BJ (cell line): ENCODE measurements around the gene PRKCH. TPM values are rescaled to one million over a fixed set of nuclear protein-coding genes. Genes with fewer than 3 reads are reported as not detected.

Experiments
- CTCF ChIA-PET: fragments of 350-600 bp; formaldehyde crosslinking; extraction: SDS; loops from one replicate; lab custom pipeline; 2021; ENCODE audit warnings: antibody characterized with exemption, inconsistent platforms; lab: Yijun Ruan, JAX
- POLR2A ChIA-PET: fragments of 300-600 bp; sonication (Branson Sonifier 250); formaldehyde crosslinking; extraction: SDS; loops from one replicate; lab custom pipeline; 2021; ENCODE audit warnings: antibody characterized with exemption; lab: Charles Lee
- DNase-seq: peaks from one replicate; pipeline ENCODE4 v3.0.0-alpha.2; 2011; ENCODE audit warnings: low read depth
- H3K27me3 ChIP-seq: 2 replicates; pipeline ENCODE4 v1.6.0; 2011; ENCODE audit warnings: low read length; ENCODE audit not compliant: control insufficient read depth, insufficient read depth
- H3K36me3 ChIP-seq: 2 replicates; pipeline ENCODE4 v1.5.1; 2011; ENCODE audit warnings: low read length; ENCODE audit not compliant: control insufficient read depth, insufficient read depth
- H3K4me3 ChIP-seq: 2 replicates; pipeline ENCODE4 v1.5.1; 2011; ENCODE audit warnings: low read depth, mild to moderate bottlenecking, control low read depth, low read length
- CTCF ChIP-seq: IDR thresholded peaks from 2 replicates; pipeline ENCODE4 v1.5.1; 2011; ENCODE audit warnings: low read depth, mild to moderate bottlenecking, control low read depth, inconsistent platforms, low read length, moderate library complexity; ENCODE audit not compliant: insufficient read depth
- polyA plus RNA-seq: library from polyadenylated mRNA; depleted of rRNA; stranded (reverse); fragments of >200 nt; gene quantifications from 2 replicates; pipeline ENCODE4 v1.2.3, GENCODE V29; 2011

The PRKCH gene
- polyA plus RNA-seq, 1 experiment, result 2.0 TPM

GRCh38 chr14:61380984-61381383 is 59.6 kb downstream of the PRKCH start:
- Histone ChIP-seq H3K4me3 (no peak overlapping the region), H3K36me3 (no peaks in the 10 kb centered on the region), H3K27me3 (peaks cover 3% of the 10 kb centered on the region; the same call in 1 of the 2 replicates)
- POLR2A ChIA-PET, result no interaction called here
- CTCF ChIA-PET, result no interaction called here
- no peak for DNase-seq
- TF ChIP-seq CTCF, result no peak

- ChIA-PET CTCF (no interaction called here), POLR2A (no interaction called here)
- no peak for DNase-seq
- Histone ChIP-seq H3K36me3 (no peaks in the 10 kb centered on the region), H3K4me3 (no peak overlapping the region), H3K27me3 (peaks cover 3% of the 10 kb centered on the region; the same call in 1 of the 2 replicates)
- TF ChIP-seq CTCF, result no peak
These were observed 60.2 kb downstream of the PRKCH start for GRCh38 chr14:61381553-61381952.

- no peak for DNase-seq
- TF ChIP-seq CTCF, result no peak
- Histone ChIP-seq H3K36me3 (no peaks in the 10 kb centered on the region), H3K4me3 (no peak overlapping the region), H3K27me3 (peaks cover 3% of the 10 kb centered on the region; the same call in 1 of the 2 replicates)
- CTCF ChIA-PET, result no interaction called here
- POLR2A ChIA-PET, result no interaction called here
These were observed 61.5 kb downstream of the PRKCH start for GRCh38 chr14:61382842-61383241.

GRCh38 chr14:61385002-61385685 is 63.8 kb downstream of the PRKCH start:
- ChIA-PET POLR2A (no interaction called here), CTCF (no interaction called here)
- no peak for TF ChIP-seq CTCF
- Histone ChIP-seq H3K27me3 (peaks cover 3% of the 10 kb centered on the region; the same call in 1 of the 2 replicates), H3K36me3 (no peaks in the 10 kb centered on the region), H3K4me3 (no peak overlapping the region)
- DNase-seq, result no peak

- CTCF ChIA-PET, result no interaction called here
- TF ChIP-seq CTCF, result no peak
These were observed 64.9 kb downstream of the PRKCH start for GRCh38 chr14:61386173-61386772.

More at GRCh38 chr14:61386173-61386772, 64.9 kb downstream of the PRKCH start:
- peaks cover 3% of the 10 kb centered on the region; the same call in 1 of the 2 replicates for H3K27me3 ChIP-seq
- H3K4me3 ChIP-seq, result no peak overlapping the region
- DNase-seq, result no peak
- H3K36me3 ChIP-seq, result no peaks in the 10 kb centered on the region
- POLR2A ChIA-PET, result no interaction called here
